GM12874 (cell line): ENCODE results near the gene GMDS.

Source experiments
- CTCF ChIP-seq: IDR thresholded peaks from 2 replicates; pipeline ENCODE4 v1.5.1; 2011; ENCODE audit warnings: low read depth, mild to moderate bottlenecking, control low read depth, low read length, moderate library complexity; ENCODE audit not compliant: insufficient read depth

Gene GMDS

GRCh38 chr6:1621070-1621701 lies 624.2 kb downstream of the GMDS start:
- no peak for TF ChIP-seq CTCF

- TF ChIP-seq CTCF, result no peak
Measured at GRCh38 chr6:1620504-1621069, 624.8 kb downstream of the GMDS start.

- TF ChIP-seq CTCF, result no peak
Measured at GRCh38 chr6:1619673-1620503, 625.5 kb downstream of the GMDS start.

- no peak for TF ChIP-seq CTCF
Measured at GRCh38 chr6:1619098-1619672, 626.2 kb downstream of the GMDS start.

GRCh38 chr6:1618311-1619097 lies 626.9 kb downstream of the GMDS start:
- no peak for TF ChIP-seq CTCF

GRCh38 chr6:1617466-1618310 lies 627.7 kb downstream of the GMDS start:
- no peak for TF ChIP-seq CTCF
